K562 (cell line): ENCODE measurements around the gene CFAP97D2. TPM values are rescaled to one million over a fixed set of nuclear protein-coding genes. Genes with fewer than 3 reads are reported as not detected.

Source experiments
- HSF4 ChIP-seq: fragments of 250-450 bp; sonication (Bioruptor Pico); IDR thresholded peaks from 2 replicates; pipeline ENCODE4 v2.1.2; 2022; ENCODE audit warnings: mild to moderate bottlenecking, moderate library complexity, borderline replicate concordance
- NCOA6 ChIP-seq: fragments of 450-650 bp; IDR thresholded peaks from 2 replicates; pipeline ENCODE4 v1.6.1; 2017; ENCODE audit warnings: mild to moderate bottlenecking
- POLR2G ChIP-seq: fragments of 200-400 bp; formaldehyde crosslinking; IDR thresholded peaks from 2 replicates; pipeline ENCODE4 v1.6.1; 2017; ENCODE audit warnings: low read depth, mild to moderate bottlenecking, antibody characterized with exemption, low read length, moderate library complexity
- SAFB ChIP-seq: fragments of 200-400 bp; formaldehyde crosslinking; IDR thresholded peaks from 2 replicates; pipeline ENCODE4 v1.6.1; 2017; ENCODE audit warnings: low read depth, low read length, borderline replicate concordance
- SMAD4 ChIP-seq: fragments of 250-450 bp; sonication (Bioruptor Pico); conservative IDR thresholded peaks from 2 replicates; pipeline ENCODE4 v1.8.0; 2021; ENCODE audit warnings: inconsistent platforms, mild to moderate bottlenecking, moderate library complexity
- TRIM24 ChIP-seq, 2 experiments: fragments of 450-650 bp; IDR thresholded peaks; 2 replicates each; pipeline ENCODE4 v1.6.1; 2016
- ZBTB17 ChIP-seq: fragments of 450-650 bp; formaldehyde crosslinking; IDR thresholded peaks from 2 replicates; pipeline ENCODE4 v1.4.0; 2020; ENCODE audit warnings: mild to moderate bottlenecking
- ZNF445 ChIP-seq: fragments of 250-450 bp; sonication (Bioruptor Pico); IDR thresholded peaks from 2 replicates; pipeline ENCODE4 v1.4.0; 2020; ENCODE audit warnings: low read depth, mild to moderate bottlenecking, moderate library complexity
- ZNF785 ChIP-seq: fragments of 250-450 bp; sonication (Bioruptor Pico); IDR thresholded peaks from 2 replicates; pipeline ENCODE4 v1.4.0; 2020; ENCODE audit warnings: mild to moderate bottlenecking
- polyA plus RNA-seq, 8 experiments: library from polyadenylated mRNA; depleted of rRNA in 4 of 8; stranded (reverse) in 5 of 8; unstranded in 3 of 8; fragments of >200 nt; fragmentation: Nextera tagmentation in 2 of 8; fragmentation: Illumina TruSeq in 1 of 8; extraction: Ambion mirVana in 2 of 8; extraction: Trizol in 1 of 8; gene quantifications; 2 replicates each; pipeline versions ENCODE4 v1.2.1 to v1.2.3, GENCODE V29; 2011 to 2014; ENCODE audit warnings: inconsistent platforms in 1 of 8, missing spikeins in 1 of 8
- total RNA-seq, 7 experiments: library from RNA; depleted of rRNA in 6 of 7; stranded (reverse); fragments of >200 nt in 6 of 7; fragmentation: Illumina TruSeq in 2 of 7; extraction: Trizol in 2 of 7; gene quantifications; 2 replicates each; pipeline versions ENCODE4 v1.2.1 to v1.2.3, GENCODE V29; 2011 to 2021; ENCODE audit warnings: low replicate concordance in 1 of 7
- TF ChIP-seq, protein P1 (sequence below), 3 experiments: fragments of 200-800 bp in 1 of 3; fragments of 250-450 bp in 1 of 3; fragments of 450-650 bp in 1 of 3; sonication (Bioruptor Pico) in 1 of 3; sonication (Bioruptor generic) in 1 of 3; formaldehyde crosslinking in 1 of 3; IDR thresholded peaks; 2 replicates each; pipeline versions ENCODE4 v1.6.1 to v1.8.0; 2016 to 2022; ENCODE audit warnings: mild to moderate bottlenecking in 2 of 3, missing genetic modification characterization in 2 of 3, missing compliant biosample characterization in 1 of 3, moderate library complexity in 1 of 3
- TF ChIP-seq, protein P2 (sequence below): fragments of 250-450 bp; sonication (Bioruptor Pico); IDR thresholded peaks from 2 replicates; pipeline ENCODE4 v1.4.0; 2020; ENCODE audit warnings: mild to moderate bottlenecking, moderate library complexity
- TF ChIP-seq, protein P3 (sequence below): sonication (generic); formaldehyde crosslinking; IDR thresholded peaks from 2 replicates; pipeline ENCODE4 v1.8.1; 2022; ENCODE audit warnings: missing genetic modification reagents
- TF ChIP-seq, protein P4 (sequence below), 2 experiments: fragments of 200-800 bp in 1 of 2; sonication (Bioruptor generic) in 1 of 2; sonication (generic) in 1 of 2; formaldehyde crosslinking in 1 of 2; IDR thresholded peaks in 1 of 2; conservative IDR thresholded peaks in 1 of 2; 2 replicates each; pipeline versions ENCODE4 v1.5.0 to v1.6.1; 2016 to 2020; ENCODE audit warnings: missing compliant biosample characterization in 1 of 2, missing genetic modification characterization in 1 of 2, missing genetic modification reagents in 1 of 2

Gene CFAP97D2
- total and polyA plus RNA-seq, 9 of the 15 experiments (the other 6 are each of a cell fraction or from before 2014, with no cell fraction given): not detected

DNA sequence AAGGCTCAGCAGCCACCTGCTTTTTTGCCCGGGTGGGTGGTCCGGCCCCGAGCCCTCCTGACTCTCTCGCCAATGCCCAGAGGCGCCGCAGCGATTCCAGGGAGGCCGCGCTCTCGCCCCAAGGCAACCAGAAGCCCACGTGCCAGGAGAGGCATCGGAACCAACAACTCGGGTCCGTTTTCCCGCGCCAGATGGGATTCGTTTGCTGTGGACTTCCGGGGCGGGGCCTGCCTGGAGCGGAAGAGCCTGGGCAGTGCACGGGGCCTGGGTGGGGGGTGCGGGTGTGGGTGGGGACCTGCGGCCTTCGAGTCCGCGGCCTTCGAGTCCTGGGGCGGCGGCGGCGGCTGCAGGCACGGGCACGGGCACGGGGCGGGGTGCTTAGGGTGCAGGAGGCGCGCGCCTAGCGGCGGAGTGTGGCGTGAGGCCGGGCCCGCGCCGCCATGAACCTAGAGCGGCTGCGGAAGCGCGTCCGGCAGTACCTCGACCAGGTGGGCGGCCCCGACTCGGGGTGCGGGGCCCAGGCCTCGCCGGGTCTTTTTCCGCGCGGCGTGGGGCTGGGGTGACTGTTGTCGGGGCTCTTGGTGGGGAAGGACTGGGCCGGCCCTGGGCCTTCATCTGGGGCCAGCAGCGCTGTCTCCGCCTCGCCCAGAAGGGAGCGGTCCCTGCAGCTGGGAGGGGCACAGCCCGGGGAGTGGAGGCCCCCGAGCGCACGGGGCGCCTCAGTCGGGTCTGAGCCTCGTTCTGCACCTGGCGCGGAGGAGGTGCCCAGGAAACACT is 55.8 kb downstream of the CFAP97D2 start, which contains the start of gene CDC16 (continued):
- TF ChIP-seq, protein P1, sequence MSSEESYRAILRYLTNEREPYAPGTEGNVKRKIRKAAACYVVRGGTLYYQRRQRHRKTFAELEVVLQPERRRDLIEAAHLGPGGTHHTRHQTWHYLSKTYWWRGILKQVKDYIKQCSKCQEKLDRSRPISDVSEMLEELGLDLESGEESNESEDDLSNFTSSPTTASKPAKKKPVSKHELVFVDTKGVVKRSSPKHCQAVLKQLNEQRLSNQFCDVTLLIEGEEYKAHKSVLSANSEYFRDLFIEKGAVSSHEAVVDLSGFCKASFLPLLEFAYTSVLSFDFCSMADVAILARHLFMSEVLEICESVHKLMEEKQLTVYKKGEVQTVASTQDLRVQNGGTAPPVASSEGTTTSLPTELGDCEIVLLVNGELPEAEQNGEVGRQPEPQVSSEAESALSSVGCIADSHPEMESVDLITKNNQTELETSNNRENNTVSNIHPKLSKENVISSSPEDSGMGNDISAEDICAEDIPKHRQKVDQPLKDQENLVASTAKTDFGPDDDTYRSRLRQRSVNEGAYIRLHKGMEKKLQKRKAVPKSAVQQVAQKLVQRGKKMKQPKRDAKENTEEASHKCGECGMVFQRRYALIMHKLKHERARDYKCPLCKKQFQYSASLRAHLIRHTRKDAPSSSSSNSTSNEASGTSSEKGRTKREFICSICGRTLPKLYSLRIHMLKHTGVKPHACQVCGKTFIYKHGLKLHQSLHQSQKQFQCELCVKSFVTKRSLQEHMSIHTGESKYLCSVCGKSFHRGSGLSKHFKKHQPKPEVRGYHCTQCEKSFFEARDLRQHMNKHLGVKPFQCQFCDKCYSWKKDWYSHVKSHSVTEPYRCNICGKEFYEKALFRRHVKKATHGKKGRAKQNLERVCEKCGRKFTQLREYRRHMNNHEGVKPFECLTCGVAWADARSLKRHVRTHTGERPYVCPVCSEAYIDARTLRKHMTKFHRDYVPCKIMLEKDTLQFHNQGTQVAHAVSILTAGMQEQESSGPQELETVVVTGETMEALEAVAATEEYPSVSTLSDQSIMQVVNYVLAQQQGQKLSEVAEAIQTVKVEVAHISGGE (CRISPR knock-in tag; IDR thresholded peaks at IDR 0.05): peak; percentile 90 to 99 (median 97)
- TF ChIP-seq ZNF445: no peak
- TF ChIP-seq, protein P2, sequence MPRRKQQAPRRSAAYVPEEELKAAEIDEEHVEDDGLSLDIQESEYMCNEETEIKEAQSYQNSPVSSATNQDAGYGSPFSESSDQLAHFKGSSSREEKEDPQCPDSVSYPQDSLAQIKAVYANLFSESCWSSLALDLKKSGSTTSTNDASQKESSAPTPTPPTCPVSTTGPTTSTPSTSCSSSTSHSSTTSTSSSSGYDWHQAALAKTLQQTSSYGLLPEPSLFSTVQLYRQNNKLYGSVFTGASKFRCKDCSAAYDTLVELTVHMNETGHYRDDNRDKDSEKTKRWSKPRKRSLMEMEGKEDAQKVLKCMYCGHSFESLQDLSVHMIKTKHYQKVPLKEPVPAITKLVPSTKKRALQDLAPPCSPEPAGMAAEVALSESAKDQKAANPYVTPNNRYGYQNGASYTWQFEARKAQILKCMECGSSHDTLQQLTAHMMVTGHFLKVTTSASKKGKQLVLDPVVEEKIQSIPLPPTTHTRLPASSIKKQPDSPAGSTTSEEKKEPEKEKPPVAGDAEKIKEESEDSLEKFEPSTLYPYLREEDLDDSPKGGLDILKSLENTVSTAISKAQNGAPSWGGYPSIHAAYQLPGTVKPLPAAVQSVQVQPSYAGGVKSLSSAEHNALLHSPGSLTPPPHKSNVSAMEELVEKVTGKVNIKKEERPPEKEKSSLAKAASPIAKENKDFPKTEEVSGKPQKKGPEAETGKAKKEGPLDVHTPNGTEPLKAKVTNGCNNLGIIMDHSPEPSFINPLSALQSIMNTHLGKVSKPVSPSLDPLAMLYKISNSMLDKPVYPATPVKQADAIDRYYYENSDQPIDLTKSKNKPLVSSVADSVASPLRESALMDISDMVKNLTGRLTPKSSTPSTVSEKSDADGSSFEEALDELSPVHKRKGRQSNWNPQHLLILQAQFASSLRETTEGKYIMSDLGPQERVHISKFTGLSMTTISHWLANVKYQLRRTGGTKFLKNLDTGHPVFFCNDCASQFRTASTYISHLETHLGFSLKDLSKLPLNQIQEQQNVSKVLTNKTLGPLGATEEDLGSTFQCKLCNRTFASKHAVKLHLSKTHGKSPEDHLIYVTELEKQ (CRISPR knock-in tag): peak; percentile 71; the same call in 1 of the 2 replicates
- peak; percentile 14 to 91; a peak in 2 of 4 replicates for TF ChIP-seq TRIM24 (IDR thresholded peaks at IDR 0.05)
- TF ChIP-seq, protein P3, sequence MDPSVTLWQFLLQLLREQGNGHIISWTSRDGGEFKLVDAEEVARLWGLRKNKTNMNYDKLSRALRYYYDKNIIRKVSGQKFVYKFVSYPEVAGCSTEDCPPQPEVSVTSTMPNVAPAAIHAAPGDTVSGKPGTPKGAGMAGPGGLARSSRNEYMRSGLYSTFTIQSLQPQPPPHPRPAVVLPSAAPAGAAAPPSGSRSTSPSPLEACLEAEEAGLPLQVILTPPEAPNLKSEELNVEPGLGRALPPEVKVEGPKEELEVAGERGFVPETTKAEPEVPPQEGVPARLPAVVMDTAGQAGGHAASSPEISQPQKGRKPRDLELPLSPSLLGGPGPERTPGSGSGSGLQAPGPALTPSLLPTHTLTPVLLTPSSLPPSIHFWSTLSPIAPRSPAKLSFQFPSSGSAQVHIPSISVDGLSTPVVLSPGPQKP (CRISPR knock-in tag): no peak
- TF ChIP-seq, protein P4, sequence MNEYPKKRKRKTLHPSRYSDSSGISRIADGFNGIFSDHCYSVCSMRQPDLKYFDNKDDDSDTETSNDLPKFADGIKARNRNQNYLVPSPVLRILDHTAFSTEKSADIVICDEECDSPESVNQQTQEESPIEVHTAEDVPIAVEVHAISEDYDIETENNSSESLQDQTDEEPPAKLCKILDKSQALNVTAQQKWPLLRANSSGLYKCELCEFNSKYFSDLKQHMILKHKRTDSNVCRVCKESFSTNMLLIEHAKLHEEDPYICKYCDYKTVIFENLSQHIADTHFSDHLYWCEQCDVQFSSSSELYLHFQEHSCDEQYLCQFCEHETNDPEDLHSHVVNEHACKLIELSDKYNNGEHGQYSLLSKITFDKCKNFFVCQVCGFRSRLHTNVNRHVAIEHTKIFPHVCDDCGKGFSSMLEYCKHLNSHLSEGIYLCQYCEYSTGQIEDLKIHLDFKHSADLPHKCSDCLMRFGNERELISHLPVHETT (CRISPR knock-in tag; conservative IDR thresholded peaks at IDR 0.05 in 1 of 2, IDR thresholded peaks at IDR 0.05 in 1 of 2): peak in 1 of 2 experiments; percentile 90; a peak in 2 of 4 replicates
- peak; percentile 68 for TF ChIP-seq SMAD4 (CRISPR knock-in tag)
- TF ChIP-seq ZBTB17: no peak
- no peak for TF ChIP-seq HSF4
- no peak for TF ChIP-seq NCOA6
- TF ChIP-seq POLR2G: peak; percentile 84
- no peak for TF ChIP-seq ZNF785 (CRISPR knock-in tag)
- 0 out of 2 replicates have a peak, but pooled peaks have one; percentile 23 for TF ChIP-seq SAFB
